Measurements from ENCODE around the gene TACC2. TPM values are rescaled to one million over a fixed set of nuclear protein-coding genes. Genes with fewer than 3 reads are reported as not detected.

TACC2 gene
- total RNA-seq, 4 donors from 2014 or later = 46.5 to 106 (median 71.6) TPM

DNA sequence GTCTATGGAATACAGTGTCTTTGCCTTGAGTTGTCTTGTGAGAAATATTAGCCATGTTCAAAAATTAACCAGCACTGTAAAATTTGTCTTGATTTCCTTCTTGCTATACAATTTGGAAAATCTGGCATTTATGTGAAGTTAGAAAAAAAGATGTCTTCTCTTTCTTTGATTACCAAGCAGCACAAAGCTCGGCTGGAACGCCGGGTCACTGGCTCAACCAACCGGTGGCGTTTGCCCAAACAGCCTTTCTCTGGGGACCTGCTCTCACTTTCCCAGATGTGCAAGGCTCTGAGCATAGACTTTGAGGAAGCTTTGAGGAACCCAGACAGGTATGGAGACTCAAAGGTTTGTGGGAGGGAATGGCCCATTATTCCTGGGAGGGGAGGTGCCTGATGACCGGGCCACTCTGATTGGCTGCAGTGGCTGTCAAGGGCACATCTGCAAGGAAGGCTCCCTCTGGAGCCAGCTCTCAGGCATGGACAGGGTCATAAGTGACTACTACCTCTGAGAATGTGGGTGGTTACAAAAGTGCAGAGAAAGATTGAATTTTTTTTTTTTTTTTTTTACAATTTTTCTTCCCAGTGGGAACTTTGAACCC is 287.7 kb downstream of the TACC2 start:
- 87 to 90% methylated on average over 5 to 6 of the region's 6 CpGs for WGBS, 2 donors
- Histone ChIP-seq H3K9me3 (no peaks in the 10 kb centered on the region), H3K4me3 (no peak overlapping the region), H3K27me3 (no peaks in the 10 kb centered on the region), H3K27ac (no peak overlapping the region), H3K4me1 (no peaks in the 10 kb centered on the region), H3K36me3 (no peaks in the 10 kb centered on the region)
- TF ChIP-seq POLR2A (IDR thresholded peaks at IDR 0.05) = no peak
- no peak for TF ChIP-seq CTCF (IDR thresholded peaks at IDR 0.05)
- DNase-seq = no peak
- intact Hi-C loops (cut with DNase I) = loop anchor here (10.0 kb wide), 1 partner anchor 418 kb away; the partner anchor contains the start of gene C10orf120

GRCh38 chr10:122277526-122278136 is 288.7 kb downstream of the TACC2 start:
- Histone ChIP-seq H3K4me1 (no peaks in the 10 kb centered on the region), H3K4me3 (no peak overlapping the region), H3K27ac (no peak overlapping the region), H3K27me3 (no peaks in the 10 kb centered on the region), H3K9me3 (no peaks in the 10 kb centered on the region), H3K36me3 (no peaks in the 10 kb centered on the region)
- no peak for DNase-seq
- TF ChIP-seq CTCF (IDR thresholded peaks at IDR 0.05) (no peak), POLR2A (IDR thresholded peaks at IDR 0.05) (no peak)
- 83 to 85% methylated on average over 6 to 9 of the region's 10 CpGs for WGBS, 2 donors
- intact Hi-C loops (cut with DNase I) = loop anchor here (10.0 kb wide), 1 partner anchor 417 kb away; the partner anchor contains the start of gene C10orf120

GRCh38 chr10:122279725-122280141 is 290.8 kb downstream of the TACC2 start:
- no peak overlapping the region for H3K4me3 ChIP-seq
- H3K4me1 ChIP-seq = no peaks in the 10 kb centered on the region
- 16 to 40% methylated on average over 6 to 9 of the region's 9 CpGs for WGBS, 2 donors
- TF ChIP-seq CTCF (IDR thresholded peaks at IDR 0.05) (peak in 5 of 6 experiments; percentile 30 to 74 (median 56)), POLR2A (IDR thresholded peaks at IDR 0.05) (no peak)
- intact Hi-C loops (cut with DNase I) = loop anchor here (10.0 kb wide), 1 partner anchor 415 kb away; the partner anchor contains the start of gene C10orf120
- DNase-seq = no peak
- H3K27ac ChIP-seq = no peak overlapping the region
- H3K36me3 ChIP-seq = no peaks in the 10 kb centered on the region
- H3K27me3 ChIP-seq = no peaks in the 10 kb centered on the region
- H3K9me3 ChIP-seq = no peaks in the 10 kb centered on the region

DNA sequence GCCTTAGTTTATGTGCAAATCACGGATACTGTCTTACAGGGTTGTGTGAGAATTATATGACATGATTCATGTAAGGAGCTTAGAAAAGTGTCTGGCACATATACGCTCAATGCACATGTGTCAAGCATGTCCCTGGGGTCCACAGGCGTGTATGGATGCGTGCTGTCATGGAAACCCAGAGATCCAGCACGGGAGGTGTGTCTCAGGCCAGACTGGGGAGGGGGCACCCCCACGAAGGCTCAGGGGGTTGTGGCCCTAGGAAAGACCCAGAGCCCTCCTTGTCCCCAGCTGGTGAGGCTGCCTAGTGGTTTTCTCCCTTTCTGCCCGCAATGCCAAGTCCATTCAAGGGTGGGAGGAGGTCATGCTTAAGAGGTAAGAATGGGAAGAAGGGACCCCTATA is 291.2 kb downstream of the TACC2 start:
- TF ChIP-seq CTCF (IDR thresholded peaks at IDR 0.05) = no peak
- no peak for TF ChIP-seq POLR2A (IDR thresholded peaks at IDR 0.05)
- DNase-seq = no peak
- no peaks in the 10 kb centered on the region for H3K9me3 ChIP-seq
- H3K27me3 ChIP-seq = no peaks in the 10 kb centered on the region
- no peaks in the 10 kb centered on the region for H3K36me3 ChIP-seq
- no peak overlapping the region for H3K27ac ChIP-seq
- no peaks in the 10 kb centered on the region for H3K4me1 ChIP-seq
- no peak overlapping the region for H3K4me3 ChIP-seq
- WGBS, 2 donors = 60 to 69% methylated on average over 2 to 7 of the region's 7 CpGs
- intact Hi-C loops (cut with DNase I) = no loop called here

GRCh38 chr10:122281018-122281626 is 292.2 kb downstream of the TACC2 start:
- Histone ChIP-seq H3K27me3 (no peaks in the 10 kb centered on the region), H3K9me3 (no peaks in the 10 kb centered on the region), H3K4me3 (no peak overlapping the region), H3K27ac (no peak overlapping the region), H3K36me3 (no peaks in the 10 kb centered on the region), H3K4me1 (no peaks in the 10 kb centered on the region)
- TF ChIP-seq CTCF (IDR thresholded peaks at IDR 0.05) = no peak
- no peak for TF ChIP-seq POLR2A (IDR thresholded peaks at IDR 0.05)
- DNase-seq = no peak
- intact Hi-C loops (cut with DNase I) = no loop called here
- WGBS, 2 donors = 89 to 92% methylated on average over 7 of the region's 7 CpGs
